A673 (cell line): ENCODE data around the gene JMJD7. TPM values are rescaled to one million over a fixed set of nuclear protein-coding genes. Genes with fewer than 3 reads are reported as not detected.

Experiments used
- BruUV-seq: library from RNA; stranded (reverse); fragments of 400-500 nt; replicated peaks from 2 replicates; lab custom pipeline; 2021; lab: Mats Ljungman, UMichigan
- CTCF ChIA-PET: fragments of 300-600 bp; sonication (Branson Sonifier 250); formaldehyde crosslinking; loops from one replicate; lab custom pipeline; 2022; ENCODE audit warnings: antibody characterized with exemption; lab: Charles Lee
- POLR2A ChIA-PET: fragments of 300-600 bp; sonication (Branson Sonifier 250); formaldehyde crosslinking; loops from one replicate; lab custom pipeline; 2022; ENCODE audit warnings: antibody characterized with exemption; ENCODE audit not compliant: low non-redundant PET; lab: Charles Lee
- DNase-seq: peaks from one replicate; pipeline ENCODE4 v3.0.0-alpha.2; 2015; ENCODE audit warnings: low spot score
- H3K27ac ChIP-seq: fragments of 200-600 bp; sonication (generic); 2 replicates; pipeline ENCODE4 v1.5.1; 2016; ENCODE audit warnings: mixed run types, low read depth, mild to moderate bottlenecking, mixed read lengths, antibody characterized with exemption, low read length; ENCODE audit not compliant: poor library complexity, severe bottlenecking
- H3K27me3 ChIP-seq: fragments of 200-600 bp; sonication (generic); replicated peaks from 2 replicates; pipeline ENCODE4 v1.6.1; 2017; ENCODE audit warnings: mixed run types, low read depth, mild to moderate bottlenecking, mixed read lengths, antibody characterized with exemption, low read length; ENCODE audit not compliant: insufficient read depth, poor library complexity
- H3K36me3 ChIP-seq: fragments of 200-600 bp; sonication (generic); 2 replicates; pipeline ENCODE4 v1.6.1; 2016; ENCODE audit warnings: mixed run types, mild to moderate bottlenecking, mixed read lengths, antibody characterized with exemption, low read length; ENCODE audit not compliant: insufficient read depth, poor library complexity, severe bottlenecking
- H3K4me1 ChIP-seq: fragments of 200-600 bp; sonication (generic); 2 replicates; pipeline ENCODE4 v1.6.1; 2017; ENCODE audit warnings: mixed run types, mild to moderate bottlenecking, mixed read lengths, antibody characterized with exemption, low read length; ENCODE audit not compliant: insufficient read depth, poor library complexity, severe bottlenecking
- H3K4me3 ChIP-seq: fragments of 200-600 bp; sonication (generic); 2 replicates; pipeline ENCODE4 v1.5.1; 2016; ENCODE audit warnings: low read depth, mixed run types, mild to moderate bottlenecking, mixed read lengths, low read length; ENCODE audit not compliant: poor library complexity, severe bottlenecking
- H3K9me3 ChIP-seq: fragments of 200-600 bp; sonication (generic); 2 replicates; pipeline ENCODE4 v1.6.1; 2016; ENCODE audit warnings: mixed run types, low read depth, mild to moderate bottlenecking, mixed read lengths, antibody characterized with exemption, low read length; ENCODE audit not compliant: poor library complexity, severe bottlenecking
- EZH2 ChIP-seq: fragments of 200-600 bp; sonication (generic); IDR thresholded peaks from 2 replicates; pipeline ENCODE4 v1.6.1; 2017; ENCODE audit warnings: borderline replicate concordance, low read depth, mild to moderate bottlenecking, mixed read lengths, antibody characterized with exemption, low read length; ENCODE audit not compliant: poor library complexity, severe bottlenecking
- intact Hi-C: fragments of 100-400 bp; cut with micrococcal nuclease; formaldehyde crosslinking; loops from one replicate; pipeline ENCODE4 v1.10.0; 2022; ENCODE audit not compliant: unreplicated experiment
- total RNA-seq: library from RNA; stranded (reverse); gene quantifications from 2 replicates; pipeline ENCODE4 v1.2.3, GENCODE V29; 2021
- TF ChIP-seq, protein P1 (sequence below): fragments of 300-800, 200-600 bp; sonication (generic); conservative IDR thresholded peaks from 2 replicates; pipeline ENCODE4 v1.5.1; 2017; ENCODE audit warnings: low read depth, mild to moderate bottlenecking, antibody characterized with exemption, low read length, moderate library complexity, mixed read lengths

The JMJD7 gene
- total RNA-seq, 1 experiment from 2014 or later = 18.8 TPM

GRCh38 chr15:41853831-41854230 is 25.9 kb downstream of the JMJD7 start:
- Histone ChIP-seq H3K4me3 (no peak overlapping the region), H3K36me3 (no peaks in the 10 kb centered on the region), H3K27ac (no peak overlapping the region), H3K27me3 (no peaks in the 10 kb centered on the region), H3K4me1 (no peaks in the 10 kb centered on the region), H3K9me3 (no peaks in the 10 kb centered on the region)
- ChIA-PET CTCF (no interaction called here), POLR2A (no interaction called here)
- DNase-seq = no peak
- TF ChIP-seq, protein P1, sequence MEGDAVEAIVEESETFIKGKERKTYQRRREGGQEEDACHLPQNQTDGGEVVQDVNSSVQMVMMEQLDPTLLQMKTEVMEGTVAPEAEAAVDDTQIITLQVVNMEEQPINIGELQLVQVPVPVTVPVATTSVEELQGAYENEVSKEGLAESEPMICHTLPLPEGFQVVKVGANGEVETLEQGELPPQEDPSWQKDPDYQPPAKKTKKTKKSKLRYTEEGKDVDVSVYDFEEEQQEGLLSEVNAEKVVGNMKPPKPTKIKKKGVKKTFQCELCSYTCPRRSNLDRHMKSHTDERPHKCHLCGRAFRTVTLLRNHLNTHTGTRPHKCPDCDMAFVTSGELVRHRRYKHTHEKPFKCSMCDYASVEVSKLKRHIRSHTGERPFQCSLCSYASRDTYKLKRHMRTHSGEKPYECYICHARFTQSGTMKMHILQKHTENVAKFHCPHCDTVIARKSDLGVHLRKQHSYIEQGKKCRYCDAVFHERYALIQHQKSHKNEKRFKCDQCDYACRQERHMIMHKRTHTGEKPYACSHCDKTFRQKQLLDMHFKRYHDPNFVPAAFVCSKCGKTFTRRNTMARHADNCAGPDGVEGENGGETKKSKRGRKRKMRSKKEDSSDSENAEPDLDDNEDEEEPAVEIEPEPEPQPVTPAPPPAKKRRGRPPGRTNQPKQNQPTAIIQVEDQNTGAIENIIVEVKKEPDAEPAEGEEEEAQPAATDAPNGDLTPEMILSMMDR = no peak
- TF ChIP-seq EZH2 = no peak
- BruUV-seq = no TSS peak
- intact Hi-C loops = no loop called here

- CTCF ChIA-PET = interaction anchor here (0.7 kb wide), 1 partner anchor 8 kb away, joined by 3 read pairs; no protein-coding TSS in a partner anchor
Observed at GRCh38 chr15:41854443-41854842, 26.6 kb downstream of the JMJD7 start.

GRCh38 chr15:41855261-41855961 is 27.5 kb downstream of the JMJD7 start:
- intact Hi-C loops = no loop called here
- TF ChIP-seq, protein P1 = no peak
- no peak for TF ChIP-seq EZH2
- H3K4me3 ChIP-seq = no peak overlapping the region
- H3K36me3 ChIP-seq = no peaks in the 10 kb centered on the region
- ChIA-PET POLR2A (no interaction called here), CTCF (interaction anchor here (0.7 kb wide), 1 partner anchor 9 kb away, joined by 3 read pairs; no protein-coding TSS in a partner anchor)
- H3K9me3 ChIP-seq = no peaks in the 10 kb centered on the region
- H3K27ac ChIP-seq = no peak overlapping the region
- no TSS peak for BruUV-seq
- no peaks in the 10 kb centered on the region for H3K4me1 ChIP-seq
- no peak for DNase-seq
- H3K27me3 ChIP-seq = no peaks in the 10 kb centered on the region

More at GRCh38 chr15:41854443-41854842, 26.6 kb downstream of the JMJD7 start:
- no peaks in the 10 kb centered on the region for H3K27me3 ChIP-seq
- TF ChIP-seq, protein P1 = no peak
- TF ChIP-seq EZH2 = no peak
- no peaks in the 10 kb centered on the region for H3K9me3 ChIP-seq
- no peak overlapping the region for H3K4me3 ChIP-seq
- POLR2A ChIA-PET = no interaction called here
- intact Hi-C loops = no loop called here
- no peaks in the 10 kb centered on the region for H3K36me3 ChIP-seq
- DNase-seq = no peak
- H3K27ac ChIP-seq = no peak overlapping the region
- no TSS peak for BruUV-seq
- H3K4me1 ChIP-seq = no peaks in the 10 kb centered on the region
